ENCODE data around the gene FBXO46. TPM values are rescaled to one million over a fixed set of nuclear protein-coding genes. Genes with fewer than 3 reads are reported as not detected.
A peak's percentile ranks its signal among the peaks of the same experiment; 100 is the strongest.

Gene FBXO46
- total and polyA plus RNA-seq, 12 donors: 5.2 to 13.5 (median 9.1) TPM

DNA sequence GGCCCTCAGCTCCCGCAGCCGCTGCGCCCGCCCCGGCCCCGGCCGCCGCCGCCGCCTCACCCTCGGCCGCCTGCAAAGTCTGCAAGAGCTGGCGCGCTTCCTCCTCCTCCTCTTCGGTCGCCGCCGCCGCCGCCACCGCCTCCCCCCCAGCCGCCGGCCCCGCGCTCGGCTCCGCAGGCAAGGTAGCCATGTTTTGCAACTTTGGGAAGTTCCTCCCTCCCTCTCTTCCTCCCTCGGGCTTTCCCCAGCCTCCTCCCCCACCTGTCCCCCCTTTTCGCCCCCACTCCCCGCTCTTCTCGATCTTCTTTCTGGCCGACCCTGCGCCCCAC lies 37.9 kb upstream of the FBXO46 start:
- H3K4me3 ChIP-seq: peak overlapping the region; percentile 75 to 94 (median 86)
- intact Hi-C loops (cut with DNase I): loop anchor here in 6 of 10 donors (2.0 to 5.0 kb wide), 5 partner anchors 24 to 76 kb away; partner anchors contain the start of genes DMWD (in 2 of the 6), QPCTL (in 2 of the 6), SNRPD2 (in 2 of the 6) and FBXO46 (in 1 of the 6)
- H3K9me3 ChIP-seq: no peaks in the 10 kb centered on the region
- peaks cover 0 to 32% (median 3%) of the 10 kb centered on the region in 9 donors for H3K36me3 ChIP-seq
- TF ChIP-seq, protein P1, sequence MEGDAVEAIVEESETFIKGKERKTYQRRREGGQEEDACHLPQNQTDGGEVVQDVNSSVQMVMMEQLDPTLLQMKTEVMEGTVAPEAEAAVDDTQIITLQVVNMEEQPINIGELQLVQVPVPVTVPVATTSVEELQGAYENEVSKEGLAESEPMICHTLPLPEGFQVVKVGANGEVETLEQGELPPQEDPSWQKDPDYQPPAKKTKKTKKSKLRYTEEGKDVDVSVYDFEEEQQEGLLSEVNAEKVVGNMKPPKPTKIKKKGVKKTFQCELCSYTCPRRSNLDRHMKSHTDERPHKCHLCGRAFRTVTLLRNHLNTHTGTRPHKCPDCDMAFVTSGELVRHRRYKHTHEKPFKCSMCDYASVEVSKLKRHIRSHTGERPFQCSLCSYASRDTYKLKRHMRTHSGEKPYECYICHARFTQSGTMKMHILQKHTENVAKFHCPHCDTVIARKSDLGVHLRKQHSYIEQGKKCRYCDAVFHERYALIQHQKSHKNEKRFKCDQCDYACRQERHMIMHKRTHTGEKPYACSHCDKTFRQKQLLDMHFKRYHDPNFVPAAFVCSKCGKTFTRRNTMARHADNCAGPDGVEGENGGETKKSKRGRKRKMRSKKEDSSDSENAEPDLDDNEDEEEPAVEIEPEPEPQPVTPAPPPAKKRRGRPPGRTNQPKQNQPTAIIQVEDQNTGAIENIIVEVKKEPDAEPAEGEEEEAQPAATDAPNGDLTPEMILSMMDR (IDR thresholded peaks at IDR 0.05): no peak
- H3K27ac ChIP-seq: peak overlapping the region; percentile 83 to 100 (median 96)
- DNase-seq: peak in 1 of 2 donors; percentile 55
- peaks cover 0 to 80% (median 0%) of the 10 kb centered on the region in 7 donors for H3K27me3 ChIP-seq
- no peak for ATAC-seq
- WGBS, 2 donors: 1% methylated on average over 17 to 31 of the region's 33 CpGs
- peaks cover 36 to 69% (median 47%) of the 10 kb centered on the region in 9 donors for H3K4me1 ChIP-seq

DNA sequence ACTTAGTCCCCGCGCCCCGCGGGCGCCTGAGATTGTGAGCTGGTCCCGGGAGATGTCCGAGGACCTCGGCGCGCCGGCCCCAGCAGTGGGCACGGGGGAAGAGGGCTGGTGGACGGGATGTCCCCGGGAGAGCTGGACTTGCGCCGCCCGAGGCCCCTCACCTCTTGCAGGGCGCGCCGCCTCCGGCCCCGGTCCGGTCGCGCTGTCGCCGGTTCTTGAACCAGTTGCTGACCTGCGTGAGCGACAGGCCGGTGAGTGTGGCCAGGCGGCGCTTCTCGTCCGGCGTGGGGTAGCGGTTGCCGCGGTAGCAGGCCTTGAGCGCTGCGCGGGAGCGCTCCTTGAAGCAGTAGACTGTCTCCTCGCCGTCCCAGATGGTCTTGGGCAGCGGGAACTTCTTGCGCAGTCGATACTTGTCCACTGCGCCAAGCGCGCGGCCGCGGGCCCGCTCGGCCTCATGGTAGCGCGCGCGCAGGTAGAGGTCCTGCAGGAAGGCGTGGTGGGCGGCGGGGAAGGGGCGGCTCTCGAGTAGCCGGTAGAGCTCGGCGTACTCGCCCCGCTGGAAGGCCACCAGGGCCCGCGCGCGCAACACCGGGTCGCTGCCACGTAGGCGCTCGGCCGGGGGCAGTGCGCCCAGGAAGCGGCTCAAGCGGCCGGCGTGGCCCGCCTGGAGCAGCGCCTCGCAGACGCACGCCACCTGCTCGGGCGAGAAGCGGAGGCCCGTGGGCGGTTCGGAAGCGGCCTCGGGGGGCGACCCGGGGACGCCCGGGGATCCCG lies 37.4 kb upstream of the FBXO46 start:
- H3K4me1 ChIP-seq: peaks cover 37 to 70% (median 50%) of the 10 kb centered on the region in 9 donors
- peak overlapping the region; percentile 83 to 100 (median 96) for H3K27ac ChIP-seq
- DNase-seq (peak; percentile 62 to 72), ATAC-seq (peak in 2 of 8 donors; percentile 1 to 2)
- H3K9me3 ChIP-seq: no peaks in the 10 kb centered on the region
- peak overlapping the region; percentile 75 to 94 (median 86) for H3K4me3 ChIP-seq
- 1% methylated on average over 80 to 102 of the region's 102 CpGs for WGBS, 2 donors
- H3K36me3 ChIP-seq: peaks cover 0 to 26% (median 3%) of the 10 kb centered on the region in 9 donors
- peaks cover 0 to 79% (median 0%) of the 10 kb centered on the region in 7 donors for H3K27me3 ChIP-seq
- intact Hi-C loops (cut with DNase I): loop anchor here in 6 of 10 donors (2.0 to 5.0 kb wide), 5 partner anchors 25 to 76 kb away; partner anchors contain the start of genes DMWD (in 2 of the 6), QPCTL (in 2 of the 6), SNRPD2 (in 2 of the 6) and FBXO46 (in 1 of the 6)
- TF ChIP-seq, protein P1 (IDR thresholded peaks at IDR 0.05): no peak

DNA sequence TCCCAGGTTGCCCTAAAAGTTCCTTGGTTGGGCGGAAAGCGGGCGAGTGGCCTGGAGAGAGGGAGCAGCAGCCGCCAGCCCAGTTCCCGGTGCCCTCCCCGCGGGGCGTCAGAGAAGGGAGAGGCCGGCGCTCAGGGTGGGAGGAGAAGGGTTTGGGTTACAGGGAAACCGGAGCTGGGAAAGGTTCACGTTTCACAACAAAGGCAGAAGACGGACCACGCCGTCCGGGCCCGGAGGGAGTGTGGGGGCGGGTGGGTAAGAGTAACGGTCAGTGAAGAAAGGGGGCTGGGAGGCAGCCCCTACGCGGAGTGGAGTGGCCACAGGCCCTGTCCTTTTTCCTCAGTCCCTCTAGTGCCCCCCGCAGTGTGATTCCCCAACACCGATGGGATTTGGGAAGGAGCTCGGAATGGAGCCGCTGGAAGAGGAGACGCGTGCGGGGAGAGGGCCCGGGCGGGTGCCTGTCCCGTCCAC lies 36.7 kb upstream of the FBXO46 start:
- peak; percentile 78 to 84 for DNase-seq
- peaks cover 0 to 20% (median 3%) of the 10 kb centered on the region in 9 donors for H3K36me3 ChIP-seq
- H3K27me3 ChIP-seq: peaks cover 0 to 72% (median 0%) of the 10 kb centered on the region in 7 donors
- intact Hi-C loops (cut with DNase I): loop anchor here in 2 of 10 donors (5.0 kb wide), 2 partner anchors 50 to 75 kb away; partner anchors contain the start of genes QPCTL (in 2 of the 2) and SNRPD2 (in 2 of the 2)
- peak overlapping the region; percentile 83 to 100 (median 96) for H3K27ac ChIP-seq
- H3K4me1 ChIP-seq: peaks cover 37 to 70% (median 50%) of the 10 kb centered on the region in 9 donors
- peak in 7 of 8 donors; percentile 0 to 13 (median 5) for ATAC-seq
- TF ChIP-seq, protein P1 (IDR thresholded peaks at IDR 0.05): peak in 1 of 9 donors; percentile 9
- peak overlapping the region; percentile 75 to 94 (median 86) for H3K4me3 ChIP-seq
- no peaks in the 10 kb centered on the region for H3K9me3 ChIP-seq
- 3 to 7% methylated on average over 30 to 31 of the region's 31 CpGs for WGBS, 2 donors

DNA sequence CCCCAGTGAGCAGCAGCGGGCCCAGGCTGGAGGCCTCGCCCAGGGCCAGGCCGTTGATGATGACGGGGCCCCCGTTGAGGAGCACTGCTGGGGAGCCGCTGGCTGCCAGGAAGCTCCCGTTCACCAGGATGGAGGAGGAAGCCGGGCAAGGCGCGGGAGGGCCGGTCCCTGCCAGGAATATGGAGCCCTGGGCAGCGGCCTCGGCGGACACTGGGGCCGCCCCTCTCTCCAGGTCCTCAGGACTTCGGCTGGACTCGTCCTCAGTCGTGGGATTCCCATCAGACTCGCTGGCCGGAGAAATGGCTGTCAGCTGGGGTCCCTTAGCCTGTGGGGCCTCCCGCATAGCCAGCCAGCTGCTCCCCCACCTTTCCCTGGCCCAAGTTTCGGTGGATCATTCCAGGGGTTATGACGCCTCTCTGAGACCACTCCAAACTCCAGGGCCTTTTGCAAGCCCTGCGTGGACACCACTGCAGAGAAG lies 36.2 kb upstream of the FBXO46 start:
- no peak for ATAC-seq
- H3K4me3 ChIP-seq: peak overlapping the region; percentile 75 to 94 (median 86)
- no peaks in the 10 kb centered on the region for H3K9me3 ChIP-seq
- TF ChIP-seq, protein P1 (IDR thresholded peaks at IDR 0.05): no peak
- peak overlapping the region; percentile 83 to 100 (median 96) for H3K27ac ChIP-seq
- 9 to 11% methylated on average over 24 of the region's 24 CpGs for WGBS, 2 donors
- DNase-seq: peak in 1 of 2 donors; percentile 55
- H3K27me3 ChIP-seq: peaks cover 0 to 67% (median 0%) of the 10 kb centered on the region in 7 donors
- intact Hi-C loops (cut with DNase I): loop anchor here in 2 of 10 donors (5.0 kb wide), 2 partner anchors 50 to 75 kb away; partner anchors contain the start of genes QPCTL (in 2 of the 2) and SNRPD2 (in 2 of the 2)
- peaks cover 0 to 15% (median 3%) of the 10 kb centered on the region in 9 donors for H3K36me3 ChIP-seq
- peaks cover 37 to 70% (median 50%) of the 10 kb centered on the region in 9 donors for H3K4me1 ChIP-seq

Data from heart right ventricle (tissue), 16 donors.